Activated naive CD8-positive, alpha-beta T cell treated with anti-CD3 and anti-CD28 coated beads, Interleukin-2, amount 50 U/mL, for 16 hours (primary cell): Measurements from ENCODE around the gene SDK1.

Experiments
- DNase-seq: peaks from one replicate; pipeline ENCODE4 v3.0.0-alpha.2; 2020; ENCODE audit warnings: low read depth, low spot score

Gene SDK1

DNA sequence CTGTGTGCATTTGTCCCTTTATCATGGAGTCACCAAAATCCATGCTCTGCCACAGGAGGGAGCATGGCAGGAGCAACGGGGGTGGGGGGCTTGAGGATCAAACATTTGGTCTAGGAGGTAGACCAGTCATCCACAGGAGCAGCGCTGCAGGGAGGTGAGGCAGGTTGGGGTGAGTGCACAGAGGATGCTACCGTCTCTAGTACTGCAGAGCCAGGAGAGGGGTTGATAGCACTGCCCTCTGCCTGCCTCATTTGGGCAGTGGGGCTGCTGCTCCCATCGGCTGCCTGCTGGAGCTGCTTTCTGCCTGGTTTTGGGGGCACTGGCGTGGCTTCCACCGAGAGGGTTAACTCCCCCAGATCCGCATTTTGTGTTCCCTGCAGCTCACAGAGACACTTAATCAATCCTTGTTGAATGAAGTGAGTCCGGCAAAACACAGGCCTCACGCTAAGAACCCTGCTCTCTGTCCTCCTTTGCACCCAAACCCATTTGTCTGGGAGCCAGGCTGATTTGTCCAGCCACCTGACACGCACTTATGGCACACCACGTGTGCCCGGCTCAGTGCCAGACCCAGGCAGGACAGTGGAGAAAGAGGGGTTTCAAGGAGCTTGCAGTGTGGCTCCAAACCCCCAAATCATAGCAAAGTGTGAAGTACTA lies 854.0 kb downstream of the SDK1 start:
- no peak for DNase-seq

DNA sequence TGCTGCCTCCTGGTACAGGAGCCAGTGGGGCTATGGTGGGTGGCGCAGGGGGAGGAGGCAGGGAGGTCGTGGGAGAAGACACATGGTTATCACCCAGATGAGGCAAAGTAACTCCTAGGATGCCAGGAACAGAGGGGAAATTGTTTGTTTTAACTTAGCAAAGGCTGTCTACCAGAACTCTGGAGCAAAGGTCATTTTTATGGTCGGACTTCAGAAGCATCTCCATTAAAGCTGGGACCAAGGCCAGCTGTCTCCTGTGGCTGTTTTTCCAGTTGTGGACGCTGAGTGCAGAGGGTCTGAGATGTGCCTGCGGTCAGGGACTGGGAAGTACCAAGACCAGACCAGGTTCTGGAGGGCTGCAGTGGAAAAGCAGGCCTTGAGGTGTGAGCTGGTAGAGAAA lies 855.1 kb downstream of the SDK1 start:
- DNase-seq = no peak

DNA sequence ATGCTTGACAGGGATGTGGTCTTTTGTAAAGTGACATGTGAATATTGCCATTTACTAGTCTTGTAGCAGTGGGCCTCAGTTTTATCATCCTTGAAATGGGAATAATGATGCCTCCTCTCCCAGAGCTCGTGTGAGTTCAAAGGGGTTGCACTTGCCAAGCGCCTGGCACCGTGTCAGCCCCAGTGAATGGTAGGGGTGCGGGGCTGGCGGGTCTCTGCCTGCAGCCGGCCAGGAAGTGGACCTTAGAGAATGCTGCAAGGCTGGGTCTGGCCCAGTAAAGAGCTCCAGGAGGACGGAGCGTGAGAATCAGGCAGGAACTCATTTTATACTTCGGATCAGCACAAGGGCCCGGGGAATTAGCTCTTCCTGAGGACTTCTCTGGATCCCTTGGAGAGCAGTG lies 856.6 kb downstream of the SDK1 start:
- DNase-seq = no peak

DNA sequence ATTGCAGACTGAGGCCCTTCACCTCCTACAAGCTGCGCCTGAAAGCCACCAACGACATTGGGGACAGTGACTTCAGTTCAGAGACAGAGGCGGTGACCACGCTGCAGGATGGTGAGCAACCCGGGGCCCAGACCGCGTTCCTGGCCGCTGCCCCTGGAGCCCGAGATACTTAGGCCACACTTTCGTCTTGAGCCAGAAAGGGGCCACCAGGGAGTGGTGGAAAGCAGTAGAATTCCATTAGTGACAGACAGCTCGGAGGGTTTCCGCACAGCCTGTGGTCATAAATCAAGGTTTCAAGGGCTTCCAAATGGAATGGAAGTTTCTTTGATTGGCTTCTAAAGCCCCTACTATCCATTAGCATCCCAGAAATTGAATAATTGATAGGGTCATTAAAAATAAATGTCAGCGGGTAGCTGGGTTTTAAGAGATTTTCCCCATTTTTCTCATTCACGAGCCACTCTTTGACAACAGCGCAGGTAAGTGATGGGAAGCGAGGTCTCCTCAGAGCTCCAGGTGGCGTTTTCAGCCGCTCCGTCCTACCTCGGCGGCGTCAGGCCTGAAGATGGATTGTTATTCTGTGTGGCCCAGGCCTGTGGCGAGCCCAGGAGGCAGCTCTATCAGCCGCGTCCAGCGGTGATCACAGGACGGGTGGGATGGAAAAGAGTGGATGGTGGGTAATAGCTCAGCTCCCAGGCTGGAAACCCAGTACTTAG lies 857.5 kb downstream of the SDK1 start:
- no peak for DNase-seq

DNA sequence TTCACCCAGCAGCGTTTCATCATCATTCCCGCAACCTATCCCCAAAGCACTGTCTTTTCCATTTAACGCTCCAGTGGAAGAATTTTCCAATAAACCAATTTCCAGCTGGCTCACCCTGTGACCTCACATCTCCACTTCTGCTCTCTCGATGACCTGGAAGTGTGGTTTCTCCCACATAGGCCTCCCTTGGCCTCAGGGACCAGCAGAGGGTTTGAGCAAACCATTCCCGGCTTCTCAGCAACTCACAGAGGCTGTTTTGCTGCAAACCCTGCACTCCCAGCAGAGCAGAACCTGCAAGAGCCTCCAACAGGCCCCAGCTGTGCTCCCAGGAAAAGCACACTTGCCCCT lies 858.1 kb downstream of the SDK1 start:
- DNase-seq = no peak

DNA sequence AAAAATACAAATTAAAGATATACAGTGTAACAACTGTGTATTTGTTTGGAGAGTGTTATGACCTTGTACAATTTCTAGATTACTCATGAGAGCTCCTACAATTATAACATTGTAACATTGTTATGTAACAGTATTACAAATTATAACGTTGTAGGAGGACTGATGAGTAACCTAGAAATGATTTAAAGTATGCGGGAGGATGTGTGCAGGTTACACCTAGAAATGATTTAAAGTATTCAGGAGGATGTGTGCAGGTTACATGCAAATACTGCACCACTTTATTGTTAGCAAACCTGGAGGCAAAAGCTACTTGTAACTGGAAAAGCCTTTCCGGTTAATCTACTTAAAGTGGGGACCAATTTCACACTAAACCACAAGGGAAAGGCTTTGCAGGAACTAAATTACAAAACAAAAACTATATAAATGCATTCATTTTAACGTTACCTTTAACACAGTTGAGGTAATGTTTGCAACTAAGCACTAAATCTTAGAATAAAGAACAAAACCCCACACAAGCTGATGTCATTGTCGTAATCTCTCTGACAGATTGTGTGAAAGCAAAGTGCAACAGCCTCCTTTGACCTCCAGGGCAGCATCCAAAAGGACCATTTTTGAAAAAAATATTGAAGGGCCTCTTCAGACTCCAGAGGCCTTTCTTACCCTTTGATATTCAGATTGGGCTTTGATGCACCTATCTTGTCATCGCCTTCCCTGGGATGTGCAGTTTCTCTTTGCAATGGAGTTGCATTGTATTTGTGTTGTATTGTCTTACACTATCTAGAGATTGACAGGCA lies 858.9 kb downstream of the SDK1 start:
- no peak for DNase-seq

DNA sequence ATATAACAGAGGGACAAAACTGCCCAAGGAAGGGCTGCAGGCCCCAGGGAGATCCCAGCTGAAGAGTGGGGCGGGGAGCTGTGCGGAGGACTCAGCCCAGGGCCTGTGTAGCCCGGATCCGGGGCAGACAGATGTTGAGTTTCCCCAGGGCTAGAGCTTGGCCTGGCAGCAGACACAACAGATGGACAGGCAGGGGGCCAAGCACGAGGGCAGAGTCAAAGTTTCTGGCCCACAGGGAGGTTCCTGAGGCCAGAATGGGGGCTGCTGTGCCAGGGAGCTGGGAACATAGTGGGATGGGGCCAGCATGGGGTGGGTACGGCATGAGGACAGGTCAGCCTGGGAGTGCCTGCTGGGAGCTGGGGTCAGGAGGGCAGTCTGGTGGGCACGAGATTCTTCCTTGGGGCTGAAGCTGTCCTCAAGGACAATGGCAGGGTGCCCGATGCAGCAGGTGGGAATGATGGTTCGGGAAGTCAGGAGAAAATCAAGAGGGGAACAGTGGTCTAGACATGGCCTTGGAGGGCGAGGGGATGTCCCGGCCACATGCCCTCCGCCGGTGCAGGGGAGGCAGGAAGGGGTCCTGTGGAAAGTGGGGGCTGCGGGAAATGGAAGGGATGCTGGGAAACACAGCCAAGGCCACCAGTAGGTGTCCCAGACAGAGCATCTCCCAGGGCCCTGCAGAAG lies 862.0 kb downstream of the SDK1 start:
- no peak for DNase-seq

DNA sequence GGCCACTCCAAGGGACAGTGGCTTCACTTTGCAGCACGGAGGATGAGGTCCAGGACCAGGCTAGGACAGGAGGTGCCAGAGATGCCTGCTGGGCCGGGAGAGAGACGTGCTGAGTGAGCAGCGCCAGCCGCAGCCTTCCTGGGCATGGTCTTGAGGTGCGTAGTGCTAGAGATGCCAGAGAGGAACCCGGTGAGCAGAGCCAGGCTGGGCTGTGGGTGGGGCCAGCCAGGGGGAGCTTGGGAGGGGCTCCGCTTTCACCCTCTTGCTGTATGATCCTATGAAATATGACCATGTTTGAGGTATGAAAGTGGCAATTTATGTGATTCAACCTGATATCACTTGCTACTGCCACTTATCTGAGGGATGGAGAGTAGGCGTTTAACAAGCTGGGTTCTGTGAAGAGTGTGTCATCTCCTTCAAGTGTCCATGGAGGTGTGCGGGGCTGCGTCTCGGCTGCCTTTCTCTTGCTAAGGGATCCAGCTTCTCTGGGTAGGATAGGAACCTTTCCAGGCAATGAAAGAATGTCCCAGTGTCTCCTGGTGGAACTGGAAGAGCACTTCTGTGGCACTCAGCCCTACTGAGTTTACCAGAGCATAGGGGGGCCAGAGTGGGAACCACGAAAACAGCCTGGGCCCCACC lies 862.6 kb downstream of the SDK1 start:
- no peak for DNase-seq

DNA sequence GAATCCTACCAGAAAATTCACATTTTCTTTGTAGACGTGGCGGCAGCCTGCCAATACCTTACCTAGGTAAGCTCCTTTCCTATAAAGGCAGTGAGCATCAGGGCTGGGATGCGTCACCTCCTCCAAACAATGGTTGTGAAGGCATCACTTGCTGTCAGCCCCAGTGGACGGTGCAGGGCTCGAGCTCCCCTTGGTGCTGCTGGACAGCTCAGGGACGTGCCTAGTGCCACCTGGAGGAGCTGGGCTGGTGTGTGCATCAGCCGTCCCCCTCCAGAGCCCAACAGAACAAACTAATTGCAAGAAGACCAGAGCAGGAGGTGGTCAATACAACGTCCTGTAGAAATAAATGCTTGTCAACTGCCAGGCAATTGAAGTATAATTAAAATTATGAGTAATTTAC lies 863.5 kb downstream of the SDK1 start:
- DNase-seq = no peak

DNA sequence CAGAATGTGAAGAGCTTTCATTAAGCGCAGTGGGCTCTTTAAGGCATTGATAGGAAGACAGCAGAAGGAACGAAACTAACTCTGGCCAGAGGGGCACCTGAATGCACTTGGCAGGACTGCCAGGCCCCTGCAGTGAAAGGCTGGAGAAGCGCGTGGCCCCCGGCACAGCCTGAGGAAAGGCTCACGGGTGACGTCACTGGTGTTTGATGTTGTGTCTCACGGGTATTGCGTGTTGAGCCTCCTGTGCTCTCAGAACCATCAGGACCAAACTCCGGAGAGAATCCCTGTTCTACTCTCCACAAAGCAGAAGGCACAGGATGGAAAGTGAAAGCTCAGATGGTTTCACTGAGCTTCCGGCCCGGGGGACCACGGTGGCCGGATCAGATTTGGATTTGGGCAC lies 865.3 kb downstream of the SDK1 start:
- no peak for DNase-seq

DNA sequence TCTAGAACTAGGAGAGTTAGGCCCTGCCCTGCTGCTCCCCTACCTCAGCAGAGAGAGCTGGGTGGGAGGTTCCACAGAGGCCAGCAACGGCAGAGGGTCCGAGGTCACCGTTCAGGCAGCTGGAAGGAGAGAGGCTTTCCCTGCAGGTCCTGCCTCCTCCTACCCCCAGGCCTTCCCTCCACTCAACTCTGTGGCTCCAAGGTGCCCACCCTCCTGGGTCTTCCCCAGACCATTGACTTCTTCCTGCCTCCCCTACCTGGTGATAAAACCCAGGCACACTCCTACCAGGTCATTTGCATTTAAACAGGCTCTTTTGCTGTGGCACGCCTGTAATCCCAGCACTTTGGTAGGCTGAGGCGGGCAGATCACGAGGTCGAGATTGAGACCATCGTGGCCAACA lies 865.8 kb downstream of the SDK1 start:
- no peak for DNase-seq

DNA sequence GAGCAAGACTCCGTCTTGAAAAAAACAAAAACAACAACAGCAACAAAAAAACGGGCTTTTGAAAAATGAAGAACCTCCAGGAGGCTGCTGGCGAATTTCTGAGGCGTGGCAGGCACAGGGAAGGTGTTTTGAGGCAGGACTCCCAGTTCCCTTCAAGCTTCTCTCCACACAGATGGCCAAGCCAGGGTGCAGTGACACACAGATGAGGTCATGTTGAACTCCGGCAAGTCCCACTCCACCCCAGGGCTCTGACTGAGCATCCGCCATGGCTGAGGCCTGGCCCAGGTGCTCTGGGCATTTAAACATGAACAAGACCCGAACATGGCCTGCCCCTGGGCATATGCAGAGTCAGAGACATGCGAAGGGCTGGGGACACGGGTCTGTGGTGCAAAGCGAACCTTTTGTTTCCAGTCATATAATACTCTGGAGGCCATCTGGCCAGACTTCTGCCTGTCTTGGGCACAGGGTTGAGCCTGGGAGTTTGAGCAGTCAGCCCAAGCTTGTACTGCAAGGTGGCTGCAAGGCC lies 866.4 kb downstream of the SDK1 start:
- no peak for DNase-seq

DNA sequence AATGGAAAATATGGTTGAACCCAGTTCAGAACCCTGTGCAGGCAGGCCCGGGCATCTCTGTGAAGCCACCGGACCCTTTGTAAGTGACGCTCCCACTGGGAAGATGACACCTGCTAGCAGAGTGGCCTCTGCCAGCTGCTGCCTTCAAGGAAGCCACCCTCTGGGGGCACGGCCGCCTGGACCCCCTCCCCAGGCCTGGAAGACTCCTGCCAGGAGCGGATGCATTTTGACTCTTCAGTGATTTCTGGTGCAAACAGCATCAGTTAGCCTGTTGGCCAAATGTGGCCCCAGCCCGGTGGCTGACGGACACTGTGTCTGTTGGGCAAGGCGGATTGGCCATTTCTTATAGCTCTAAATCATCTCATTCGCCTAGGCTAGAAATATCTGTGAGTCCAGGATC lies 867.0 kb downstream of the SDK1 start:
- no peak for DNase-seq

DNA sequence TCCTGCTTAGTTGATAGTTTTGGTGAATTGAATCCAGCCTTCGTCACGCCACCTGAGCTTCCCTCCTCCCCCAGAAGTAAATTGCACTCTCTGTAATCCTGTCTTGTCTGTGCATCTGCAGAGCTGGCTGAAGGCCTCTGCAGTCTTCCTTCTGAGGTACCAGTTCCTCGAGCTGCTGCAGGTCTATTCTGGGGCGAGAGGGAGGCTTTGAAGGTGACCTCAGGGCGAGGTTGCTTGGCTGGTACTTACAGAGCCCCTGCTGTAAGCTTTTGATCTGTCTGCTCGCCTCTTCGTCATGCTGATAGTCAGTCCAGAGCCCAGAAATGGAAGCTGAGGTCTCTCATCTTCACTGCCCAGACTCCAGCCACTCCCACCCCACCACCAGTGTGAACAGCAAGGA lies 867.5 kb downstream of the SDK1 start:
- no peak for DNase-seq

DNA sequence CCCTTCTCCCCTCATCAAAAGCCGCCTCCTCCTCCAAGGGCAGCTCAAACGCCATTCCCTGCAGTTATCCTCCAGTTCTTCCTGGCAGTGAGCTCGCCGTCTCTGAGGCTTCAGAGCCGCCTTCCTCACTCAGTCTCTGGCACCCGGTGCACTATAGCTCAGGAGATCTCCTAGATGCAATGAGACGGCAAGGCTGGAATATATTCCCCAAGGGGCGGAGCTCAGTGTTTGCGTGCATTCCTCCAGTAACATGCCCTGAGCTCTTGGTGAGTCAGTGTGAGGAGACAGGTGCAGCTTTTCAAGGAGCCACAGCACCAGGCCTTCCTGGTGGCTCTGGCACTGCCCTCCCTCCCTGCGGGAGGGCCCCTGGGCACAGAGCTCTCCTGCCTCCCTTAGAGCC lies 868.4 kb downstream of the SDK1 start:
- no peak for DNase-seq

DNA sequence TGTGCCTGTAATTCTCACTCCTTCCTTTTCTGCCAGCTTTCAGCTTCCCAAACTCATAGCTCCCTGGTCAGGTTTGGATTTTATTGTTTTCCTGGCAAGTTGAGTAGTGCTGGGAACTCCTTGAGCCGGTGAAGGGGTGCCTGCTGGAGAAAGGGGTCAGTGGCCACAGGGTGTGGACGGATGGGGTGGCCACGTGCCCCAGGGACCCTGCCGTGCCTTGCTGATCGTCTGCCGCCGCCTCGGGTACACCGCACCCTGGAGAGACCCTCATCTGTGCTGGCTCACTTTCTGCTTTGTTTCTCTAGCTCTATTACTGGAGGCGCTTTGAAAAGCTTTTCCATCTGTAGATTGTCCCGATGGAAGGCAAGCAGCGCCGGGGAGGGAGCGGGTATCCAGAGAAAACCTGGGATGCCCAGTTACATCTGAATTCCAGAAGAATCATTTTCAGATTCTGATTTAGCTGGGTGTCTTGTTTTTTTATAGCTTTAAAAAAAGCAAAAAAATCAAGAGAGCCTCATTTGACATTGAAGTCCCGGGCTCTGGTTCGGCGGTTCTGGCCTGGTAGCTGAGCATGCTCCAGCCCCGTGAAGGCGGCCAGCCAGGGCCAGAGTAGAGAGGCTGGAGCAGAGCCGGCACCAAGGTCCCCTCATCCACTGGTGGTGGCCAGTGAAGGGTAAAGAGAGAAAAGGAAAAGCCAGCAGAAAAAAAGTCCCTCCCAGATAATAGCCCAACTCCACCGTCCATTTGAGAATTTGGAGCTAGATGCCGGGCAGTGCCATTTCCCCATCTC lies 870.1 kb downstream of the SDK1 start:
- no peak for DNase-seq

DNA sequence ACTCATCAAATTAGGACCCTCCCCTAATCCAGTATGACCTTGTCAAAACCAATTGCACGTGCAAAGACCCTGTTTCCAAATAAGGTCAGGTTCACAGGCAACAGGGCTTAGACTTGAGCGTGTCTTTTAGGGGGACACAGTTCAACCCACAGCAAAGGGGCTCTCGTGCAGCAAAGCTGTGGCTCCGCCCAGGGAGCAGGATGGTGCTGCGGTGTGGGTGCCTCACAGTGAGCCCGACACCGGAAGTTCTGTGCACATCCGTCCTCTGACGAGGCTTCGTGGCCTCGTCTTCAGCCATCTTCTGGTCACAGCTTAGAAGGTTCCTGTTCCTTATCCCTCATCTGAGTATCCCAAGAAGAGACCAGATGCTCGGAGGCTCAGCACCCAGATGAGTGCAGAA lies 871.8 kb downstream of the SDK1 start:
- no peak for DNase-seq

DNA sequence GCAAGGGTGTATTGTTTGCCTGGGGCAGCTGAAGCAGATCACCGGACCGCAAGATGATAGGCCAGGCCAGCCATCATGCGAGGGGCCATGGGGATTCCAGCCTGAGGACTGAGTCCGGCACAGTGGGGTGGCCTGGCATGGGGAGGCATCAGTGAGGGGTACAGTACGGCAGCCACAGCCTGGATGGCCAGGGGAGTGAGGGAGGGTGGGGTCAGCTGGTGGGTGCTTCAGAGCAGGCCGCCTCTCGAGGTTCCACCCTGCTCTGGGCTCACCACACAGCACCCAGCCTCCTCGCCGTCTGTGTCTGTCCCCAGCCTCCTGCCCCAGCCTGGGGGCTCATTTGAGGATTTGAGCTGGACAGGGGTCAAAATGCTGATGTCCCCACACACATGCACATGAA lies 872.6 kb downstream of the SDK1 start:
- no peak for DNase-seq

DNA sequence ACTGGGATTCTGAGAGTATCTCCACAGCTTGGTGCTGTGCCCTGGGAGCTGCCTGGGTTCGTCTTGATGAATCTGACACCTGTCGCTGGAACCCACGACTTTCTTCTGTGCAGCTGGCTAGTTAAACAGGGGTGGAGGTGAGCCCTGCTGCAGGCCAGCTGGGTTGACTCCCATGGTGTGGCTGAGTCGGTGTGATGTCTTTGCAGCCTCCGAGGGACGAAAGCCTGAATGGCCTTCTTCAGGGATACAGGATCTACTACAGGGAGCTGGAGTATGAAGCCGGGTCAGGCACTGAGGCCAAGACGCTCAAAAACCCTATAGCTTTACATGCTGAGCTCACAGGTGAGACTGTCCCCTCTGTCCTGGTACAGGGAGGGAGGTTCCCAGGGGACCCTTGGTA lies 873.0 kb downstream of the SDK1 start:
- no peak for DNase-seq

DNA sequence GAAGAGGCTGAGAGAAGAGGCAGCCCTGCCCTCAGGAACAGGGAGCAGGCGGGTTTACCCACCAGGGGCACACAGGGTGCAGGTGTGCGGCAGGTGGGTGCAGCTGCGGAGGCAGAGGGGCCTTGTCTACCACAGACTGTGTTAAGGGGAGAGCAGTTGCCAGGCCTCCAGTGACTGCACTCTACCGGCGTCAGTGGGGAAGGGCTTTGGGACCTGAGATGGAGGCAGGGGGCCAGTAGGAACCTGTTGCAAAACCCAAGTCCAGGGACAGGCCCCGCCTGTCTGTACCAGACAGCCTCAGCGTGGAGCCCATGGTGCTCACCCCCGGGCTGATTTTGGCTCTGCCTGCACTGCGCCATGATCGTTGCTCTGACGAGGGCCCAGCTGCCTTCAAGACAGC lies 873.4 kb downstream of the SDK1 start:
- no peak for DNase-seq

DNA sequence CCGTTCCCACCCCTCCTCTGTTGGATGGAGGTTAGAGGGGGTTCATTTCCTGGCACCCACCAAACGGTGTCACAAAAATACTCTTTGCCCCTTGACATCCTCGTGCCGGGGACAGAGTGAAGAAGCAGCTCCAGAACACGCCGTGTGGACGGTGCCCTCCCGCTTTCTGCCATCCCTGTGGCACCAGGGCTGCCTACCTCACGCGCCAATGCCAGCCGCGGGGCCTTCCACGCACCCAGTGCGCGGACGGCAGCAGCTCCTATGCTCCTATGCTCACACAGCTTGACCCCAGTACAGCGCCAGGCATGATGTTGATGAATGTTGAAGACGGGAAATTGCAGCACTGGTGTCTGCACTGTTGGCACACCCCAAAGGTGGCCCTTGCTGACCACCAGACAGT lies 873.8 kb downstream of the SDK1 start:
- DNase-seq = no peak
